Adipose tissue (tissue), 3 donors: Measurements from ENCODE around the gene ENTPD6. TPM values are rescaled to one million over a fixed set of nuclear protein-coding genes. Genes with fewer than 3 reads are reported as not detected.
A peak's percentile ranks its signal among the peaks of the same experiment; 100 is the strongest.
"Not testable (repeated sequence)": the region's sequence is repeated elsewhere in the genome, so short reads cannot be mapped to it uniquely, and the experiment has no call there.

Experiments used
- H3K27ac ChIP-seq: one replicate; pipeline ENCODE4 v1.5.1; 2013; ENCODE audit warnings: low read depth, low read length
- WGBS, 3 donors: extraction: QIAGEN DNeasy Blood & Tissue Kit; methylation state at CpG; one replicate each; pipeline ENCODE4 v1.1.7; 2013; 5-methylcytosine and 5-hydroxymethylcytosine counted together
- polyA plus RNA-seq, 3 donors: library from polyadenylated mRNA; stranded (reverse); fragments of 200-250 nt; gene quantifications; one replicate each; pipeline ENCODE4 v1.2.3, GENCODE V29; 2013
- donor health status: healthy with polysubstance abuse.
- donor health status: Bipolar disorder and iron deficiency.
- donor health status: healthy.

The ENTPD6 gene
- polyA plus RNA-seq, 3 donors, result 38.5 to 47.8 (median 42.4) TPM

DNA sequence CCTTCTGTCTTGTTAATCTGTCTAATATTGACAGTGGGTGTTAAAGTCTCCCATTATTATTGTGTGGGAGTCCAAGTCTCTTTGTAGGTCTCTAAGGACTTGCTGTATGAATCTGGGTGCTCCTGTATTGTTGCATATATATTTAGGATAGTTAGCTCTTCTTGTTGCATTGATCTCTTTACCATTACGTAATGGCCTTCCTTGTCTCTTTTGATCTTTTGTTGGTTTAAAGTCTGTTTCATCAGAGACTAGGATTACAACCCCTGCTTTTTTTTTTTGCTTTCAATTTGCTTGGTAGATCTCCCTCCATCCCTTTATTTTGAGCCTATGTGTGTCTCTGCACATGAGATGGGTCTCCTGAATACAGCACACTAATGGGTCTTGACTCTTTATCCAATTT lies 11.1 kb upstream of the ENTPD6 start:
- WGBS, 3 donors, result 89 to 93% (median 92%) methylated on average over 1 of the region's 1 CpG

DNA sequence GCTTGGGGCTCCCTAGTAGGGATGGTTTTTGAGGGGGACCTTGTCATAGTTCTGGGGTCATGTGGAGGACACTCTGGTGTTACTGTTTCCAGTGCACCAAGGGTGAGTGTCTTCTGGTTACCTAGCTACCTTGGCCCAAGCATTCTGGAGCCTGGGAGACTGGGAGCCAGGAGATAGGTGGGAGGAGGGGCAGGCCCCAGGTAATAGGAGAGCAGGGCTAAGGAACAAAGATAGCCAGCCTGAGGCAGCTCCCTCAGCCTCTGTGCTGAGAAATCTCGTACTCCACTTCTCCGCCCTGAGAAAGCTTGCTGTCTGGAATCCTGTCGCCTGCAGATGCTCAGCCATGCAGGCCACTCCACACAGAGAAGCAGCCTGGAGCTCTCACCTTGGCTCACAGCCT lies 8.3 kb upstream of the ENTPD6 start:
- 87 to 95% (median 95%) methylated on average over 3 of the region's 3 CpGs for WGBS, 3 donors
- no peak overlapping the region for H3K27ac ChIP-seq

More for the DNA sequence above, 11.1 kb upstream of the ENTPD6 start:
- not testable (repeated sequence) for H3K27ac ChIP-seq

DNA sequence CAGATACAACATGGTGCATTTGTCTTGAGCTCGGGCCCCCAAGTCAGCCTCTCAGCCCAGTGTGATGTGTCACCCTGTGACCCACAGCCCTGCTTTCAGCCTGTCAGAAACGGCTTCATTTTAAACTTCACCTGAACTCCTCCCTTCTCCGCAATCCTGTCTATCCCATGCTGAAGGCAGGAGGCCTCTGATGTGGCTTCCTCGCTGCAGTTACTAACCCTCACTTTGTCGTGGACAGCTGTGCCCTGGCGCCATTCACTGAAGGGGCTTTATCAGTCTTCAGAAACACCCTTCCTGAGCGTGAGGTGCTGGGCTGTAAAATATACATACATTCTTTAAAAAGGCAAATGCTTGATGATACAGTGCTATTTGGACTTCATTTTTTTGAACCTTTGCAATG lies 7.9 kb upstream of the ENTPD6 start:
- 74 to 86% (median 77%) methylated on average over 6 to 7 of the region's 7 CpGs for WGBS, 3 donors
- no peak overlapping the region for H3K27ac ChIP-seq

DNA sequence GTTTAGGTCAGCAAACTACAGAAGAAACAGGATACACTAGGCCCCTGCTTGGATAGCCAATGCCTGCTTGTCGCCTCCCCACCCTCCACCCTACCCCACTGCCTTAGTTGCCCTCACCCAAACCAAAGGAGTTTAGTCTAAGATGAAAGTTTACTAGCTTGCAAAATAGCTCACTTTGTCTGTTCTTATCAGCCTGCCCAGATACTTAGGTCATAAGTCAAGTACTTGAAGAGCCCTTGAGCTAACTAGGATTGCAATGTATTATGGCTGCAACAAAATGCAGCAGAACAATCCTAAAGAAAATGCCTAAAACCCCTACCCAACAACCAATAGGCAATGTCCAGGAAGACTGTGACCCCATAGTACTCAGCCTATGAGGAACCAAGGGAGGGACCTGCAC lies 7.3 kb upstream of the ENTPD6 start:
- H3K27ac ChIP-seq, result no peak overlapping the region
- WGBS, 3 donors, result 63 to 93% (median 76%) methylated on average over 1 of the region's 1 CpG

DNA sequence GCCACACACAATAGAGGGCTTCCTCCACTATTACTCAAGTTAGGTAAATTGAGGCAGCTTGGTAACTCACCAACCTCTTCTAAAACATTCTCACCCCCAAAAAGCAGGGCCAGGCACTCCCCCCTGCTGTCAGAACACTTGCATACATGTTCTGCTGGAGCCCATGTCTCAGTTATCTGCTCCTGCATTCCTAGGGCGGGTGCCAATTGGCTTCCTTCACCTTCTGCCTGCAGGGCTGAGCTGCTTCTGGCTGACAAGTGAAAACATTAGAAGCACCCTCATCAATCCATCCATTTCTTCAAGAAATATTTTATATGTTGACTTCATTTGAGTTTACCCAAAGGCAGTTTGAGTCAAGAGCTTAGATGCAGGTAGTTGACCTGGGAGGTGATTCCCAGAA lies 4.5 kb upstream of the ENTPD6 start:
- no peak overlapping the region for H3K27ac ChIP-seq
- 48 to 90% (median 66%) methylated on average over 1 of the region's 1 CpG for WGBS, 3 donors

DNA sequence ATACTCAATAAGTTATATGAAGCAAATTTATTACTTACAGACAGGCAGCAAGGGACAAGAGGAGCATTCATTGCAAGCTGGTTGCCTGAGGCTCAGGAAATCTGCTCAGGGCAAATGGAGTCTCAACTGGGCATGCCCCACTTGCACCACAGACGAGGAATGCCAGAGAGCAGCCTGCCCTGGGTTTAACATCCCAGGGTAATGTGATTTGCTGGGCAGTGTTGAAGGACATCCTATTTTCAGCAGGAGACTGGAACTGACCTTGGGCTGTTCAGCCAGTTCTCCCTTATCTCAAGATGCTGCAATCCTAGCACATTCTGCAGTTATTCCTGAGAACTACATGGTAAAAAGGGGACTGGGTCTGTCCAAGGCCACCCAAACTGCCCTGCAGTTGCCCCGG lies 3.8 kb upstream of the ENTPD6 start:
- H3K27ac ChIP-seq, result no peak overlapping the region
- 13 to 75% (median 72%) methylated on average over 2 of the region's 2 CpGs for WGBS, 3 donors

DNA sequence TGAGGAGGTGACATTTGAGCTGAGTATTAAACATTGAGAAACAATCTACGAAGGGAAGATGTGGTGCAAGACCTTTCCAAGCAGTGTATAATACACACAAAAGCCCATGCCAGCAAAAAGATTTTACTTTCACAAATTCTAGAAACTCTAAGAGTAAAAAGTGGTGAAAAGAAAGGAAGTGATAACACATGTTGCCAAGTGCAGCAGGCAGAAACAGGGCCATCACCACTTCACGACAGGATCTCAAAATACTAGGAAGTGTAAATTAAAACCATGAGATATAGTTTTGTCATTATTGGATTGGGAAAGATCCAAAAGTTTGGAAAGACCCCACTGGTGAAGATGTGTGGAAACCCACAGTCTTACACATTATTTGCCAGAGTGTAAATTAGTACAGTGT lies 1.7 kb upstream of the ENTPD6 start:
- 37 to 92% (median 54%) methylated on average over 2 of the region's 2 CpGs for whole genome bisulfite sequencing, 3 donors
- no peak overlapping the region for H3K27ac ChIP-seq

DNA sequence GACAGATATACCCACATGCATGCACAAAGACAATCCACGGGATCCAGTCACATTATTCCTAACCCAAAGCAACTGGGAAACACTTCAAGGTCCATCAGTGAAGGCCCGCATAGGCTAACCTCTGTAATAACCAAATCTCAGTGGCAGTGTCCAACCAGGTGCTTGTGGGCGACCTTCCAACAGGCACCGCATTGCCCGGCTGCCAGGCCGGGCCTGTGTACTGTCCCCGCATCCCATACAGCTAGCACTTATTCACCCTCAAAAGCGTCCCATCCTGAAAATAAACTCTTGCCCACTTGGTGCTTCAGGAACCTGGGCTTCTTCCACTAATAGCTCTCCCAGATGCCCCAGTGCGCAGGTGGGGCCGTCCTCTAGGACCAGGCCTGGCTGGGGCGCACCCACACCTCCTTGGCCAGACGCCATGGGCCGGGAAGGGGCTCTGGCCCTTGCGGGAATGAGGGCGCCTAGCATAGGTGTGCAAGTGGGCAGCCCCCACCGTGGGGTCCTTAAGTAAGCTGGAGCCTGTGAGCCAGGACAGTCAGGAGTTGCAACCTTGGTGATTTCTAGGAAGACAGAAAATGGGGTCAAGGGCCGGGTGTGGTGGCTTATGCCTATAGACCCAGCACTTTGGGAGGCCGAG lies 1.1 kb upstream of the ENTPD6 start:
- H3K27ac ChIP-seq, result no peak overlapping the region
- WGBS, 3 donors, result 82 to 94% (median 91%) methylated on average over 18 of the region's 18 CpGs

DNA sequence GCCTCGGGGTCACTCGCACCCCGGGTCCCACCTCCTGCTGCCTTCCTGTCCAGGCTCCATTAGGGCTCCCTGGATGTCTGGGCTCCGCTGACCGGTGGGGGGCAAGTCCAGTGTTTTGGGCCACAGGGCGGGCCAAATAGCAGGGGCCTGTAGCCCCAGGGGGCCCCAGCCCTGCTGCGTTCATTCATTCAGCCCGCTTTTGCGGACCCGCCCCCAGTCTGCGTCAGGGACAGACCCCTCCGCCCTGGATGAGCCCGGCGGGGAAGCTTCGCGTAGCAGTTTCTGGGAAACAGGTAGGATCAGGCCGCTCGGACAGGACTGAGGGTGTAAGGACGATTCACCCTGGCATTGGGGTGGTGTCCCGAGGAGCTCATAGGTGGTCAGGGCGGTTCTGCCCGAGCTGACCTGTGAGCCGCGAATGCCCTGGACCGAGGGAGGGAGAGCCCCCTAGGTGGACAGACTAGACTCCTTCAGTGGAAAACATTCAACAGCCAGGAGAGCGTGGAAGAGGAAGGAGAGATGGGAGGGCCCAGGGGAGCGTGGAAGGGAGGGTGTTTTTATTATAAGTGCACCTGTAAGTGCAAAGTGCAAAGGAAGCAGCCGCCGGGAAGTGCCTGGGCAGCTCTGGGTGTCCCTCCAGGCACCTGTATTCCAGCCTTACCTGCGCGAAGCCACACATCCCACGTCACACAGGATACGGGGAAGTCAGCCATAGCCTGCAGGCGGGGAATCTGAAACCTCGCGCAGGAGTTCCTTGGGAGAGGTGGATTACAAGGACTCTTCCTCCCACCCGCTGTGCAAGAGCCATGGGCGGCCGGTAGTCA lies 662 bp downstream of the ENTPD6 start:
- WGBS, 3 donors, result 4 to 8% (median 6%) methylated on average over 39 of the region's 39 CpGs
- no peak overlapping the region for H3K27ac ChIP-seq

DNA sequence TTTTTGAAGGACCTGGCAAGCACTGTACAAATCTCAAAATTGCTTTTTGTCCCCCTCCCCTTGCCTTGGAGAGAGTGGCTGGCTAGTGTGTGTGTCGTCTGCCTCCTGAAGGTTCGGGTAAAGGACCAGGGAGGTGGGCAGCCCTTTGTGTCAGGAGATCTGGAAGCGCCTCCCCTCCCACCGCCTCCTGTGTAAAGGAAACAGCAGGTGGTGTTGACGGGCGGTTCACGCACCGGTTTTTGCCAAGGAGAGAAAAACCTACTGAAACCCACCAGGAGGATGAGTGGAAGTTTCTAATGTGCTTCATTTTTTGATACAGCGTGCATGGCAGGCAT lies 1.2 kb downstream of the ENTPD6 start:
- no peak overlapping the region for H3K27ac ChIP-seq
- WGBS, 3 donors, result 12 to 56% (median 50%) methylated on average over 9 of the region's 9 CpGs

DNA sequence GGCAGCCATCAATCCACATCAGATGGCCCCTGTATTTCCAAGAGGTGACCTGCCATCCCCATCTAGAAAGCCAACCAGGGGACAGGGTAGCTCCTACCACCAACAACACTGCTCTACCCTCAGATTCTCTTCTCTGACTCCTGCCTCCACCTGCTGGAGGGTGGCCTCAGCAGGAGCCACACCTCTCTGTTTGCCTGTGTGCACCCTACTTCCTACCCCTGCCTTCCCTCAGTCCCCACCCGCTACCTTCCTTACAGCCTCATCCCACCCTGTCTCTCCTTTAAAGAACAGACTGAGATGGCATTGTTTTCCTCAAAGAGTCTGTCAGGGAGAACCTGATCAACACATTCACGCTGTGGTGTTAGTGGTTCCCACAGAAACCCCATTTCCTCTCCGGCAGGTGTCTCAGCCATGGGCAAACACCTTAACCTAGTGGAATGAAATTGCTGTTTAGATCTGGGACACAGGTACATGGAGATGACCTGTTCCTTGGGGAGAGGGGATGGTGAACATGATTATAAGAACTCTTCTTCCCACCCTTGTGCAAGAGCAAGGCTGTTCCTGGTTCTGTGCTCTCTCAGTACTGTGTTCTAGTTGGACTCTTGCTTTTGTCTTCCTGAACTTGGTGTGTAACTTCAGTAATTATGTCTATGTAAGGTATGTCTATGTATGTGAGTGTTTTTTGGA lies 1.8 kb downstream of the ENTPD6 start:
- 62 to 97% (median 94%) methylated on average over 3 of the region's 3 CpGs for WGBS, 3 donors
- peak overlapping the region; percentile 5 for H3K27ac ChIP-seq

DNA sequence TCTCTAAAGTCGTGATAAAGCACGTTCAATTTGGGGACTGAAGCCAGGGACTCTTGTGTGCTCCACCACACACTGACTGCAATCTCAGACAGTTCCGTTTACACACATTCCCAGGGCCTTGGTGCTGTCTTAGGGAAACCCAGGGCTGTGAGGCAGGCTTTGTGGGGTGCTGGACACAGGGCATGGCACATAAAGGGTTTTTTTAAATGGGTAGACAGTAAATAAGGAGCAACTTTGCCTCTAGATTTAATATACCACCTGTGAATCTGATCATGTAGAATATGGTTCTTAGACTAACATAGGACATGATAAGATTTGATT lies 2.3 kb downstream of the ENTPD6 start:
- WGBS, 3 donors, result 44 to 80% (median 70%) methylated on average over 3 of the region's 3 CpGs
- no peak overlapping the region for H3K27ac ChIP-seq

DNA sequence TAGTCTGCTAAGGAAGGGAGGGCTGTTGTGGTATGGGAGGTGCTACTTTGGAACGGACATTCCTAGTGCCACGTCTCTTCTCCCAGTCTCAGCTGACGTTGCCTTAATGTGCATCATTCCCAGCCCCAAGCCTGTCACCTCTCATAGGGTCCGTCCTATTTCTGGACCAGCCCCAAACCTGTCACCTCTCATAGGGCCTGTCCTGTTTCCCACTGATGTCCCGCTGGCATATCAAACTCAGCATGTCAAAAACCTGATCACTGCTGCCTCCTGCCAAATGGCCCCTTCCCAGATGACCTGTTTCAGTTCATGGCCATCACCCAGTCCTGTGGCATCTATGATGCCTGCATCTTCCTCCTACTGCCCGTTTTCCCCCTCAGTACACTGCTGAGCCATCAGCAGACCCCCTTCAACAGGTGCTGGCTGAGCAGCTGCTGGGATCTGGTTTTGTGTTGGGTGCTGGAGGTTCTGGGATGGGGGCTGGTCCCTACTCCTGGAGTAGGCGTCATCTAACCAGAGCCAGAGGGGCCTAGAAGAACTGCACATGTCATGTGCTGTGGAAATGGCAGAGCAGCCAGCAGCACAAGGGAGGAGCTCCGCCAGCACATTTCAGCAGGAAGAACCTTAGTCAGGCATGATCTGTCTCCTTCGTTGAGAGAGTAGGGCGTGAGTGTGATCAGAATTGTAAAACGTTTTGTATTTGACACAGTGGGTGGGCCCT lies 3.3 kb downstream of the ENTPD6 start:
- 71 to 82% (median 81%) methylated on average over 11 of the region's 11 CpGs for WGBS, 3 donors
- H3K27ac ChIP-seq, result no peak overlapping the region

DNA sequence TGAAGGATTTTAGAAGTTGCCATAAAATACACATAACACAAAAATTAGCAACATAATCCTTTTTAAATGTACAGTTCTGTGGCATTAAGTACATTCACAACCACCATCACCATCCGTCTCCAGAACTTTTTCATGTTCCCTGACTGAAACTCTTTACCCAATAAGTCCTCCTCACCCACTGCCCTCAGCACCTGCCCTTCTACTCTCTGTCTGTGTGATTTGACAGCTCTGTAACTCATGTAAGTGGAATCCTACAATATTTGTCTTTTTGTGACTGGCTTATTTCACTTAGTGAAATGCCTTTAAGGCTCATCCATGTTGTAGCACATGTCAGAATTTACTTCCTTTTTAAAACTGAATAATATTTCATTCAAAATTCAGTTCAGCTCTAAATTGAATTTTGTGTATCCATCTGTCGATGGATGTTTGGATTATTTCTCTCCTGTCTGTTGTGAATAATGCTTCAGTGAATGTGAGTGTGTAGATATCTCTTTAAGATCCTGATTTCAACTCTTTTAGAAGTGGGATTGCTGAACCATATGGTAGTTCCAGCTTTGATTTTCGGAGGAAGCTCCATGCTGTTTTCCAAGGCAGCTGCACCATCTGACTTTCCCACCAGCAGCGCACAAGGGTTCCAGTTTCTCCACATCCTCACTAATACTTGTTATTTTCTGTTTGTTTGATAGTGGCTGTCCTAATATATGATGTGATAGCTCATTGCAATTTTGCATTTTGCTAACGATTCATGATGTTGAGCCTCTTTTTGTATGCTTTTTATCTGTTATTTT lies 4.2 kb downstream of the ENTPD6 start:
- H3K27ac ChIP-seq, result no peak overlapping the region
- WGBS, 3 donors, result 78 to 86% (median 80%) methylated on average over 5 of the region's 5 CpGs

DNA sequence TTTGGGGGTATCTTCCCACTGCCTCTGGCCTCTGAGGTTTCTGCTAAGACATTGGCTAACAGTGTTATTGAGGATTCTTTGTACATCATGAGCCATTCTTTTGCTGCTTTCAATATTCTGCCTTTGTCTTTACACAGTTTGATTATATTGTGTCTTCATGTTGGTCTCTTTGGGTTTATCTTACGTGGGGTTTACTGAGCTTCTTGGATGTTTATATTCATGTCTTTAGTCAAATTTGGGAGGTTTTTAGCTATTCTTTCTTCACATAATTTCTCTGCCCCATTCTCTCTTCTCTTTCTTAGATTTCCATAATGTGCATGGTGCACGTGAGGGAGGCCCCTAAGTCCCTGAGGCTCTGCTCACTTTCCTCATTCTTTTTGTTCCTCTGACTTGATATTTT lies 7.6 kb downstream of the ENTPD6 start:
- WGBS, 3 donors, result 43 to 99% (median 76%) methylated on average over 2 of the region's 2 CpGs
- no peak overlapping the region for H3K27ac ChIP-seq

DNA sequence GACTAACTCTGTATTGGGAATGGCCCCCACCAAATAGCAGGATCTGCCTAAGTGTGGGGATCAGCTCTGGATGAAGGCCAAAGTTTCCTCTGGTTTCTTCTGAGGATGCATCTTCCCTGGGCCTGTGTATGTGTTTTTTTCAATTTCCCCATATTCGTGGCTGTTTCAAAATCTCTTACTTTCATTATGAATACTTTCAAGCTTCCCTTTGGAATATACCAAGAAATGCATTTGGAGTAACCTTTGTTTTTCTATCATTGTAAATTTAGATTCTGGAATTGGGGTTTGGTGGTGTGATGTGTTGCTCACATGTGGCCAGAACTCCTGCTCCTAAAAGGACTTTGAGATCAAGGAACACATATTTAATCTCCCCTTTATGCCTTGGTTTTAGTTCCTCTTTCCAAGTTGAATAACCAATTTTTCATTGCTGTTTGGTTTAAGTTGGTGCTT lies 8.4 kb downstream of the ENTPD6 start:
- H3K27ac ChIP-seq, result no peak overlapping the region
- WGBS, 3 donors, result 21 to 63% (median 38%) methylated on average over 1 of the region's 1 CpG

DNA sequence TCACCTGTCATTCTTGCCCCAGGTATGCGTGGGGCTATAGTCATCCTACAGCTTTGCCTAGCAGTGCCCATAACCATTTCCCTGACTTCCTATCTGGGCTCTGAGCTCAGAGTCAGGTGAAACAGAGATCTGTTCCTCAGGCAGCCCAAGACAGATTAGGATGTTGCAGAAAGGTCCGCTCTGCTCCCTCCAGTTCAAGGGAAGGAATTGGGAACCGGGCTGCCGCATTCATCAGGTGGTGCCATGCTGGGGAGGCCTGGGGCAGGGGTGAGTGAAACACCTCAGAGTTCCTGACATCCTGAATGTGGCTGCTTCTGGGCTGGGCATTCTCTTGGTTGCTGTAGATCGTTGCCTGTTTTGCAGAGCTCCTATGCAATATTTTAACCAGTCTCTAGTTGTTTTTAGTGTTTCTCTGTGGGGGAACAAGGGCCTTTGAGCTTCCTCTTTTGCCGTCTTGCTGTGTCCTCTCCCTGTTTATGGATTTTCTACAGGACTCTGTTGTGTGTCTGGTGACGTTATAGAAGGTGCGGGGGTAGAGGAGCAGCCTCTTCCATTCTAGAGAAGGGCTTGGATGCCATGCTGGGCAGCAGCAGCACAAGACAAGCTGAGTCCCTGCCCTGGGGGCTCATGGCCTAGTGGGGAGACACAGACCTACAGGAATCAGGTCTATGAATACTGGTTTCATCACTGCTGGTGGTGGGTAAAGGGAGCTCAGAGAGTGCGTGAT lies 9.2 kb downstream of the ENTPD6 start:
- WGBS, 3 donors, result 72 to 89% (median 76%) methylated on average over 9 of the region's 9 CpGs
- H3K27ac ChIP-seq, result no peak overlapping the region
